ENCODE data around the gene AP3S2.
A peak's percentile ranks its signal among the peaks of the same experiment; 100 is the strongest.
"Not testable (repeated sequence)": the region's sequence is repeated elsewhere in the genome, so short reads cannot be mapped to it uniquely, and the experiment has no call there.

Gene AP3S2

GRCh38 chr15:89785064-89785773 lies 108.6 kb downstream of the AP3S2 start:
- Histone ChIP-seq H3K27me3 (no peaks in the 10 kb centered on the region), H3K9me3 (no peaks in the 10 kb centered on the region), H3K4me1 (peaks cover 9% of the 10 kb centered on the region), H3K4me3 (ENCODE audit: low read depth, low read length) (no peak overlapping the region), H3K36me3 (no peaks in the 10 kb centered on the region)
- no peak for TF ChIP-seq CTCF (IDR thresholded peaks at IDR 0.05; ENCODE audit: low read depth, low read length)
- DNase-seq = no peak

GRCh38 chr15:89784686-89784960 lies 109.2 kb downstream of the AP3S2 start:
- H3K36me3 ChIP-seq = no peaks in the 10 kb centered on the region
- no peak for DNase-seq
- H3K4me1 ChIP-seq = peaks cover 9% of the 10 kb centered on the region
- H3K9me3 ChIP-seq = no peaks in the 10 kb centered on the region
- H3K4me3 ChIP-seq (ENCODE audit: low read depth, low read length) = no peak overlapping the region
- no peaks in the 10 kb centered on the region for H3K27me3 ChIP-seq
- no peak for TF ChIP-seq CTCF (IDR thresholded peaks at IDR 0.05; ENCODE audit: low read depth, low read length)

GRCh38 chr15:89783861-89784685 lies 109.7 kb downstream of the AP3S2 start:
- no peaks in the 10 kb centered on the region for H3K9me3 ChIP-seq
- no peaks in the 10 kb centered on the region for H3K36me3 ChIP-seq
- H3K4me3 ChIP-seq (ENCODE audit: low read depth, low read length) = no peak overlapping the region
- DNase-seq = no peak
- no peaks in the 10 kb centered on the region for H3K27me3 ChIP-seq
- H3K4me1 ChIP-seq = peaks cover 9% of the 10 kb centered on the region
- TF ChIP-seq CTCF (IDR thresholded peaks at IDR 0.05; ENCODE audit: low read depth, low read length) = no peak

- H3K4me1 ChIP-seq = peaks cover 9% of the 10 kb centered on the region
- H3K4me3 ChIP-seq (ENCODE audit: low read depth, low read length) = no peak overlapping the region
- no peaks in the 10 kb centered on the region for H3K9me3 ChIP-seq
- H3K27me3 ChIP-seq = no peaks in the 10 kb centered on the region
- no peak for TF ChIP-seq CTCF (IDR thresholded peaks at IDR 0.05; ENCODE audit: low read depth, low read length)
- no peaks in the 10 kb centered on the region for H3K36me3 ChIP-seq
- peak; percentile 45 for DNase-seq
These were observed 110.5 kb downstream of the AP3S2 start for GRCh38 chr15:89783111-89783860.

- H3K4me3 ChIP-seq (ENCODE audit: low read depth, low read length); DNase-seq; H3K9me3 ChIP-seq; H3K27me3 ChIP-seq; H3K36me3 ChIP-seq; H3K4me1 ChIP-seq: not testable (repeated sequence)
These were observed 111.2 kb downstream of the AP3S2 start for GRCh38 chr15:89782619-89782950.

- H3K36me3 ChIP-seq = no peaks in the 10 kb centered on the region
- no peak for TF ChIP-seq CTCF (IDR thresholded peaks at IDR 0.05; ENCODE audit: low read depth, low read length)
- H3K27me3 ChIP-seq = no peaks in the 10 kb centered on the region
- DNase-seq = no peak
- no peaks in the 10 kb centered on the region for H3K9me3 ChIP-seq
- no peak overlapping the region for H3K4me3 ChIP-seq (ENCODE audit: low read depth, low read length)
- peaks cover 9% of the 10 kb centered on the region for H3K4me1 ChIP-seq
These were observed 111.7 kb downstream of the AP3S2 start for GRCh38 chr15:89781891-89782618.

Measured in BE2C (cell line).